Measurements from ENCODE around the gene MPC1.
A peak's percentile ranks its signal among the peaks of the same experiment; 100 is the strongest.

MPC1 gene

GRCh38 chr6:166382933-166383801 is at the start of gene MPC1:
Gene MPC1, minus strand, starts transcription at chr6:166382940. Its CDS starts 64 bp downstream, at chr6:166382876.
- DNase-seq (ENCODE audit: low spot score): peak; percentile 95

GRCh38 chr6:166430269-166430668 is 47.5 kb upstream of the MPC1 start:
- DNase-seq (ENCODE audit: low spot score): no peak

GRCh38 chr6:166424431-166424830 is 41.7 kb upstream of the MPC1 start:
- no peak for DNase-seq (ENCODE audit: low spot score)

- DNase-seq (ENCODE audit: low spot score): peak; percentile 92
Observed at GRCh38 chr6:166423781-166424180, 41.0 kb upstream of the MPC1 start.

GRCh38 chr6:166423051-166423745 is 40.5 kb upstream of the MPC1 start:
- peak; percentile 55 for DNase-seq (ENCODE audit: low spot score)

GRCh38 chr6:166422201-166422940 is 39.6 kb upstream of the MPC1 start:
- DNase-seq (ENCODE audit: low spot score): peak; percentile 64

GRCh38 chr6:166420351-166420750 is 37.6 kb upstream of the MPC1 start:
- peak; percentile 78 for DNase-seq (ENCODE audit: low spot score)

- no peak for DNase-seq (ENCODE audit: low spot score)
Observed at GRCh38 chr6:166419717-166420116, 37.0 kb upstream of the MPC1 start.

- no peak for DNase-seq (ENCODE audit: low spot score)
Observed at GRCh38 chr6:166419286-166419685, 36.5 kb upstream of the MPC1 start.

GRCh38 chr6:166418691-166419143 is 36.0 kb upstream of the MPC1 start:
- DNase-seq (ENCODE audit: low spot score): no peak

- no peak for DNase-seq (ENCODE audit: low spot score)
Observed at GRCh38 chr6:166417285-166417691, 34.5 kb upstream of the MPC1 start.

- DNase-seq (ENCODE audit: low spot score): no peak
Observed at GRCh38 chr6:166415833-166416347, 33.1 kb upstream of the MPC1 start.

GRCh38 chr6:166415306-166415705 is 32.6 kb upstream of the MPC1 start:
- DNase-seq (ENCODE audit: low spot score): no peak

GRCh38 chr6:166413491-166413951 is 30.8 kb upstream of the MPC1 start:
- no peak for DNase-seq (ENCODE audit: low spot score)

- DNase-seq (ENCODE audit: low spot score): no peak
Observed at GRCh38 chr6:166412911-166413384, 30.2 kb upstream of the MPC1 start.

- DNase-seq (ENCODE audit: low spot score): no peak
Observed at GRCh38 chr6:166412156-166412910, 29.6 kb upstream of the MPC1 start.

- DNase-seq (ENCODE audit: low spot score): no peak
Observed at GRCh38 chr6:166411721-166412151, 29.0 kb upstream of the MPC1 start.

- no peak for DNase-seq (ENCODE audit: low spot score)
Observed at GRCh38 chr6:166411271-166411670, 28.5 kb upstream of the MPC1 start.

GRCh38 chr6:166410426-166410935 is 27.7 kb upstream of the MPC1 start:
- DNase-seq (ENCODE audit: low spot score): no peak

GRCh38 chr6:166408936-166409755 is 26.4 kb upstream of the MPC1 start:
- no peak for DNase-seq (ENCODE audit: low spot score)
